Spinal cord (tissue), 10 donors: ENCODE measurements around the gene CADPS2. TPM values are rescaled to one million over a fixed set of nuclear protein-coding genes. Genes with fewer than 3 reads are reported as not detected.

Experiments
- DNase-seq, 6 donors: peaks; one replicate each; pipeline versions ENCODE4 v3.0.0 to v3.0.0-alpha.2; 2013 to 2015; ENCODE audit warnings: low spot score in 6 of 6, low read depth in 4 of 6
- H3K27ac ChIP-seq: one replicate; pipeline ENCODE4 v1.5.1; 2013; ENCODE audit warnings: low read depth, low read length, control low read depth
- H3K27me3 ChIP-seq: one replicate; pipeline ENCODE4 v1.6.1; 2013; ENCODE audit warnings: low read length; ENCODE audit not compliant: control insufficient read depth, insufficient read depth
- H3K36me3 ChIP-seq: one replicate; pipeline ENCODE4 v1.6.1; 2013; ENCODE audit warnings: low read length; ENCODE audit not compliant: control insufficient read depth, insufficient read depth
- H3K4me1 ChIP-seq: one replicate; pipeline ENCODE4 v1.6.1; 2013; ENCODE audit warnings: low read length; ENCODE audit not compliant: control insufficient read depth, insufficient read depth
- H3K4me3 ChIP-seq: one replicate; pipeline ENCODE4 v1.5.1; 2013; ENCODE audit warnings: low read depth, low read length, control low read depth
- H3K9me3 ChIP-seq: one replicate; pipeline ENCODE4 v1.6.1; 2013; ENCODE audit warnings: low read length; ENCODE audit not compliant: control insufficient read depth, insufficient read depth
- WGBS: methylation state at CpG from one replicate; pipeline ENCODE4 v1.1.5; 2013; ENCODE audit warnings: missing lambda C conversion rate; ENCODE audit not compliant: insufficient coverage; 5-methylcytosine and 5-hydroxymethylcytosine counted together
- polyA plus RNA-seq, 2 donors: library from polyadenylated mRNA; unstranded; fragments of 120-200 nt; gene quantifications; one replicate each; pipeline ENCODE4 v1.2.1, GENCODE V29; 2013; ENCODE audit not compliant: insufficient read length in 2 of 2
- total RNA-seq, 2 donors: library from RNA; depleted of rRNA in 1 of 2; stranded (reverse); fragments of 120-200 nt in 1 of 2; fragments of >200 nt in 1 of 2; gene quantifications; one replicate each; pipeline versions ENCODE4 v1.2.3 to v1.2.4, GENCODE V29; 2013 to 2014
- donor health status: healthy.

Gene CADPS2
- total and polyA plus RNA-seq, 4 donors: 18.7 to 40.5 (median 30.4) TPM

DNA sequence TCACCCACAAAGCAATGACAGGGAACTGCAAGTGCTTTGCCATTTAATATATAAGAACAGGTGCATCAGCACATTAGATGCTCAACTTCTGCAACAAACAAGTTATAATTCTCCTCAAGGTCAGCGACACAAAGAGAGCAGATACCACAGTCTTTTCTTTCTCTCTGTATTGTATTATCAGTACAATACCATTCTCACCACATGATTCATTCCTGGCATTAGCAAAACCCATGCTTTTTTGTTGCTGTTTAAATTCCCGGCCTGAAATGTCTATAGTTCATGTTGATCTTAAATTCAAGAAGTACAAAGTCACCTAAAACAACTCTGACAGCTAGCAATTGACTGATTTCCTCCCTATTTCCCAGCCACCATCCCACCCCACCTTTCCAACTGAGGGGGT is 469.9 kb downstream of the CADPS2 start:
- H3K9me3 ChIP-seq: no peaks in the 10 kb centered on the region
- WGBS: 67% methylated on average over 1 of the region's 2 CpGs
- H3K27me3 ChIP-seq: no peaks in the 10 kb centered on the region
- H3K4me1 ChIP-seq: no peaks in the 10 kb centered on the region
- no peak overlapping the region for H3K4me3 ChIP-seq
- H3K36me3 ChIP-seq: no peaks in the 10 kb centered on the region
- peak in 1 of 6 donors; percentile 38 for DNase-seq
- H3K27ac ChIP-seq: no peak overlapping the region

DNA sequence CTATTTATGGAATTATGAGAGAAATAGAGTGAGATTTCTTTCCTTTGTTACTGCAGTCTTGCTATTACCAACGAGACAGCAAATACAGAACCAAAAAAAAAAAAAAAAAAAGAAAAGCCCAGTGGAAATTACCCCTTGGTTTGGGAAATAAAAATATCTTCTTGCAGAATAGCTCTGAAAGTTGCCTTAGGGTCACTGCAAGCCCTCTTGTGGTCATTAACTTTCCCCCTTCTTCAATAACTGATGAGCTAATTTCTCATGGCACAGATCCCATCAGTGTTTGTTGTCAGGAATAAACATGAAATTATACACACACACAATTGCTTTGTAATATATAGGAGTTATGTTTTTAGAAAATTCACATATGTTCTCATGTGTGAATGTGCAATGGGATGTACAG is 470.8 kb downstream of the CADPS2 start:
- DNase-seq: no peak
- WGBS: no CpG with 5 or more reads among the region's 1 CpG
- H3K27ac ChIP-seq: no peak overlapping the region
- H3K27me3 ChIP-seq: no peaks in the 10 kb centered on the region
- H3K4me1 ChIP-seq: no peaks in the 10 kb centered on the region
- H3K4me3 ChIP-seq: no peak overlapping the region
- H3K36me3 ChIP-seq: no peaks in the 10 kb centered on the region
- no peaks in the 10 kb centered on the region for H3K9me3 ChIP-seq

- Histone ChIP-seq H3K9me3 (no peaks in the 10 kb centered on the region), H3K27me3 (no peaks in the 10 kb centered on the region), H3K4me1 (no peaks in the 10 kb centered on the region), H3K4me3 (no peak overlapping the region), H3K27ac (no peak overlapping the region), H3K36me3 (no peaks in the 10 kb centered on the region)
- DNase-seq: no peak
- 80% methylated on average over 1 of the region's 1 CpG for WGBS
These were observed 472.9 kb downstream of the CADPS2 start for GRCh38 chr7:122413339-122413738.

- no peak overlapping the region for H3K4me3 ChIP-seq
- WGBS: 83% methylated on average over 1 of the region's 1 CpG
- no peaks in the 10 kb centered on the region for H3K4me1 ChIP-seq
- H3K36me3 ChIP-seq: no peaks in the 10 kb centered on the region
- H3K27me3 ChIP-seq: no peaks in the 10 kb centered on the region
- no peaks in the 10 kb centered on the region for H3K9me3 ChIP-seq
- peak in 1 of 6 donors; percentile 16 for DNase-seq
- H3K27ac ChIP-seq: no peak overlapping the region
These were observed 473.4 kb downstream of the CADPS2 start for GRCh38 chr7:122412883-122413282.

GRCh38 chr7:122412441-122412840 is 473.8 kb downstream of the CADPS2 start:
- Histone ChIP-seq H3K27ac (no peak overlapping the region), H3K27me3 (no peaks in the 10 kb centered on the region), H3K4me3 (no peak overlapping the region), H3K36me3 (no peaks in the 10 kb centered on the region), H3K4me1 (no peaks in the 10 kb centered on the region), H3K9me3 (no peaks in the 10 kb centered on the region)
- no peak for DNase-seq
- no CpG with 5 or more reads among the region's 6 CpGs for WGBS

- Histone ChIP-seq H3K4me1 (no peaks in the 10 kb centered on the region), H3K36me3 (no peaks in the 10 kb centered on the region), H3K27ac (no peak overlapping the region), H3K4me3 (no peak overlapping the region), H3K27me3 (no peaks in the 10 kb centered on the region), H3K9me3 (no peaks in the 10 kb centered on the region)
- DNase-seq: no peak
- WGBS: 66% methylated on average over 4 of the region's 6 CpGs
These were observed 479.1 kb downstream of the CADPS2 start for GRCh38 chr7:122407195-122407594.

DNA sequence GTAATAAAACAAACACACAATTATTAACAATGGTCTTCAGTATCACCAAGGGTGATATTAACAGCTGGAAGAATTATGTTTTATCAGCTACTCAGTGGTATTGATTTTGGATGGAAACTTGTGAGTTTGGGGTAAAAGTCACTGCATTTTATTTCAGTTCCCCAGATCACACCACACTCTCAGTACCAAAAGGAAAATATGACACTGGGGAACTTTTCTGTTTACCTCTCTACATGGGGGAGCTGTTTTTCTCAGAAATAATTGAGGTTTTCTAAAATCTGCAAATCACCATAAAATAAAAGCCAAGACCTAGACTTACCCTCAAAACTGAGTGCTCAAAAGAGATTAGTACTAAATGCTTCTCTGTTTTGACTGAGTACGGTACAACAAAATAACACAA is 483.1 kb downstream of the CADPS2 start:
- Histone ChIP-seq H3K4me3 (no peak overlapping the region), H3K27me3 (no peaks in the 10 kb centered on the region), H3K36me3 (no peaks in the 10 kb centered on the region), H3K4me1 (no peaks in the 10 kb centered on the region), H3K9me3 (no peaks in the 10 kb centered on the region), H3K27ac (no peak overlapping the region)
- WGBS: no CpG with 5 or more reads among the region's 1 CpG
- DNase-seq: no peak

DNA sequence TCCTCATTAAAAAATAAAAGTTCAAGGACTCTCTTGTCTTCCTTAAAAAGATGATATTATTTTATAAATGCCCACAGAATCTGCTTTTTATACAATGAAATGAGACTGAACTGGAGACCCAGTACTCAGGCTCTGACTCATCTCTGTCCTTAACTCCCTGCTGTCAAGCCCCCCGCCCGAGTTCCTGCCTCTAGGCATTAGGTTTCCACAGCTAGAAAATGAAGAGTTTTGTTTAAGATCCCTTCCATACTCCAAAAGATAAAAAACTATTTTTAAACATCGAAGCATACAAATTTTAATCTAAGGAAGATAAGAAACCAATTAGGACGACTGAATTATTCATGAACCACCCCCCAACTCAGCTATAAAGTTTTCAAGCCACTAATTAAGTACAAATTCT is 484.0 kb downstream of the CADPS2 start:
- no peaks in the 10 kb centered on the region for H3K4me1 ChIP-seq
- H3K4me3 ChIP-seq: no peak overlapping the region
- H3K27ac ChIP-seq: no peak overlapping the region
- H3K9me3 ChIP-seq: no peaks in the 10 kb centered on the region
- no peak for DNase-seq
- H3K27me3 ChIP-seq: no peaks in the 10 kb centered on the region
- no peaks in the 10 kb centered on the region for H3K36me3 ChIP-seq
- WGBS: no CpG with 5 or more reads among the region's 4 CpGs

GRCh38 chr7:122397381-122397780 is 488.9 kb downstream of the CADPS2 start:
- peak in 1 of 6 donors; percentile 9 for DNase-seq
- no peaks in the 10 kb centered on the region for H3K27me3 ChIP-seq
- WGBS: no CpG with 5 or more reads among the region's 1 CpG
- H3K9me3 ChIP-seq: no peaks in the 10 kb centered on the region
- H3K4me3 ChIP-seq: no peak overlapping the region
- H3K27ac ChIP-seq: no peak overlapping the region
- no peaks in the 10 kb centered on the region for H3K4me1 ChIP-seq
- no peaks in the 10 kb centered on the region for H3K36me3 ChIP-seq

DNA sequence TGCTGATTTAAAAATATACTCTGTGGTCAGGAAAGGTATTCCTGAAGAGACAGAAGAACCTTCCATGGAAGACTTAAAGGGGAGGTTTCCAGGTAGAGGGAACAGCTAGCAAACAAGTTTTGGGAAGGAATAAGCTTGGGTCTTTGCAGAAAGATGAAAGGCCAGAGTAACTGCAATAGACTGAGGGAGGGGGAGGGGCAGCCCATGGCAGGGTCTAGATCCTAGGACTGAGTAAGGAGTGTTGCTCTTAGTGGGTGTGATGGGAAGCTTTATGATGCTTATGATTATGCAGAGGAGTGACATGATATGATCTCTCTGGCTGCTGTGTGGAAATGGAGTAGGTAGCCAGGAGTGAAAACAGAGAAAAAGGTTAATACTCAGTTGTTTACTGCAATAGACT is 491.7 kb downstream of the CADPS2 start:
- Histone ChIP-seq H3K4me3 (no peak overlapping the region), H3K4me1 (no peaks in the 10 kb centered on the region), H3K27me3 (no peaks in the 10 kb centered on the region), H3K36me3 (no peaks in the 10 kb centered on the region), H3K9me3 (no peaks in the 10 kb centered on the region), H3K27ac (no peak overlapping the region)
- no peak for DNase-seq
